CD4-positive, alpha-beta T cell treated with Interleukin-15 for 4 hours (primary cell): Measurements from ENCODE around the gene PRPH.
"Not testable (repeated sequence)": the region's sequence is repeated elsewhere in the genome, so short reads cannot be mapped to it uniquely, and the experiment has no call there.

Source experiments
- DNase-seq: peaks from one replicate; pipeline ENCODE4 v3.0.0-alpha.2; 2020; ENCODE audit warnings: low spot score

Gene PRPH

DNA sequence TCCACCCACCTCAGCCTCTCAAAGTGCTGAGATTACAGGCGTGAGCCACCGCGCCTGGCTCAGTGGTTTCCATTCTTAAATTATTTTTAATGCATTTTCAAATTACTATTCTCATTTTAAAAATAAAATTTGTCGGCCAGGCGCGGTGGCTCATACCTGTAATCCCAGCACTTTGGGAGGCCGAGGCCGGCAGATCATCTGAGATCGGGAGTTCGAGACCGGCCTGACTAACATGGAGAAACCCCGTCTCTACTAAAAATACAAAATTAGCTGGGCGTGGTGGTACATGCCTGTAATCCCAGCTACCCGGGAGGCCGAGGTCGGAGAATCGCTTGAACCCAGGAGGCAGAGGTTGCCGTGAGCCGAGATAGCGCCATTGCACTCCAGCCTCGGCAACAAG is 38.8 kb downstream of the PRPH start:
- DNase-seq = not testable (repeated sequence)

DNA sequence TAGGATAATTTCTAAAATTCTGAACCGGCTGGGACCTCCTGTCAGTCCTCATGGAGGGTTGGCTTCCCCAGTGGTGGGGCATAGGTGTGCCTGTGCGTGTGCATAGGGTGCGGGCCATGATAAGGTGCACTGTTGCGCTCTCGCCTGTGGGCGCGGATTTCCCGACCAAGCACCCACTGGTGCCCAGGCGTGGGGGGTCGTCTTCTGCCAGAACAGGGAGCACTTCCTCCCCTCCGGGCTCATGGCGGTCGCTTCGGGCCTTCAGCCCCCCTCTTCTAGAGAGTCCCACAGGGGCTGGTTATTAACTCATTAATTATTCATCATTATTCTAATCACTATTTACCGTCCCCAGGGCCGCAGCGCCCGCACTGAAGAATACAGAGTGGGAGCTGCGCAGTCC is 39.3 kb downstream of the PRPH start:
- no peak for DNase-seq

GRCh38 chr12:49334681-49335080 is 39.7 kb downstream of the PRPH start:
- DNase-seq = no peak

- DNase-seq = no peak
Measured at GRCh38 chr12:49335118-49335954, 40.4 kb downstream of the PRPH start.

- DNase-seq = no peak
Measured at GRCh38 chr12:49335955-49336644, 41.2 kb downstream of the PRPH start.

GRCh38 chr12:49336645-49337584 is 42.0 kb downstream of the PRPH start, which contains the start of gene C1QL4:
Gene C1QL4 (minus strand): TSS chr12:49337188. CDS start chr12:49336477, 711 bp downstream.
- peak; percentile 86 for DNase-seq

GRCh38 chr12:49338830-49339463 is 44.0 kb downstream of the PRPH start:
- DNase-seq = no peak

DNA sequence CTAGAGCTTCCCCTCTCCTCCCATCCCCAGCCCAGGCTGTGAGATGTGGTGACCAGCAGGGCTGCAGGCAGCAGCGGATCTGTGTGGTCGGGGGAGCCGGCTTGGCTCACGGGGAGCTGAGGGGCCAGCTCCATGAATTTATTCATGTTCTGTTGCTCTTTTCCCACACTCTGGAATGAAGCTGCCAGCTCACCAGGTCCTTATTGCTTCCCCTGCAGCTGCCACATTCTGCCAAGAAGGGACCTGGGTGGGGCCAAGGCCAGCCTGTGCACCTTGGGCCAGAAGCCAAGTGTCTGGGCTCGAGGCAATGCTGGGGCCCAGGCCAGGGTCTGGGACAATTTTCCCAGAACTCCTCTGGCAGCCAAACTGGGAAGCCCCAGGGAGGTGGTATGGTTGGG is 44.5 kb downstream of the PRPH start:
- DNase-seq = no peak

GRCh38 chr12:49340095-49340870 is 45.3 kb downstream of the PRPH start:
- DNase-seq = no peak

GRCh38 chr12:49340971-49341776 is 46.2 kb downstream of the PRPH start:
- no peak for DNase-seq

- no peak for DNase-seq
Measured at GRCh38 chr12:49341777-49342065, 46.8 kb downstream of the PRPH start.

- DNase-seq = peak; percentile 73
Measured at GRCh38 chr12:49342066-49342913, 47.3 kb downstream of the PRPH start.

DNA sequence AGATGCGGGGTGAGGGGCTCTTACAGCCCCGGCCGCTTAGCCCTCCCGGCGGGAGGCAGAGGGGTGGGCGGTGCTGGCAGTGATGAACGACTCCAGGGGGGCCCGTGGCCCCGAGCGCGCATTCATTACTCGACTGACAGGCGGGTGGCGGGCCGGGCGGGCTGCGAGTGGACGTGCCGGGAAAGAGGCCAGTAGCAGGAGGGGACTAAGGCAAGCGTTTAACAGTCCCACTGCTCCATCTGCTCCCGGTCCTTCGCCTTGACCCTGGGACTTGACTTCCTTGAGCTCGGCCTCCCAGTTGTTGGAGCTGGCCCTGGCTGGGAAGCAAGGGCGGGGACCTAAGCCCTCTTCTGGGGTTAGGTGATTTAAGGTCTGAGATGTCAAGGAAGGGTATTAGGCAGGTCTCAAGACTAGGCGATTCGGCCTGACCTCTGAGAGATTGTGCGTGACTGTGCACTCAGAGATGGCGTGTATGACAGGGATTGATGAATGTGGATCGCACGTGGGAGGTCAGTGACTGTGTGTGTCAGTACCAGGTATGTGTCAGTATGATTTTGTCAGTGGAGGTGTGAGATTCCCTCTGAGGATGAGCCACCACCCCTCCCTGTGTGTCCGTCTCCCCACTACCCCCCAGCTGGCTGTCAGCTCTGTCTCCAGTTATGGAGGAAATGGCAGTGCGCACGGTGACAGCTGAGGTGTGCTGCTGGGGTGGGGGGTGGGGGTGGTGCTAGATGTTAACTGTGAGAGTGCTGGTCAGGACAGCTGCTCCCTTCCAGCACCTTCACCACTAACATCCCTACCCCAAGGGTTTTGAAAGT is 48.2 kb downstream of the PRPH start:
- DNase-seq = peak; percentile 24

DNA sequence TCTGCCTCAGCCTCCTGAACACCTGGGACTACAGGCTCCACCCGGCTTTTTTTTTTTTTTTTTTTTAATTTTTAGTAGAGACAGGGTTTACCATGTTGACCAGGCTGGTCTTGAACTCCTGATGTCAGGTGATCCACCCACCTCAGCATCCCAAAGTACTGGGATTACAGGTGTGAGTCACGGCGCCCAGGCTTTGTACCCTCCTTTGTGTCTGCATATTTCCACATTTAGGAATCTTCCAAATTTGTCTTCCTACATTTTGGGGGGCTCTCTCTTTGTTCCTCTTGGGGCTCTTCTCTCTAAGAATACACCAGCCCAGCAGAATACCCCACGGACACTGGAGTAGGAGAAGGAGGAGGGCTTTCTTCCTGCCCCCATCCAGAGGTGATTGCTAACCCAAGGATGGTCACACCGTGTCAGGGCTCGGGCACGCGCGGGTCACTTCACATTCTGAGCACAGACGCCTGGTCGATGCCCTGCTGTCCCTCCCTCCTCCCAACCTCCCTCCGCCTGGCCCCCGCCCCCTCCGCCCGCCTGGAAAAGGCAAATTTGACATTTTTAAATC is 49.6 kb downstream of the PRPH start:
- no peak for DNase-seq

- DNase-seq = no peak
Measured at GRCh38 chr12:49345051-49345824, 50.3 kb downstream of the PRPH start.

GRCh38 chr12:49345825-49346658 is 51.1 kb downstream of the PRPH start:
- DNase-seq = no peak
